Mesenteric fat pad (tissue), 1 donor: Measurements from ENCODE around the gene SPACA5. TPM values are rescaled to one million over a fixed set of nuclear protein-coding genes. Genes with fewer than 3 reads are reported as not detected.
"Not testable (repeated sequence)": the region's sequence is repeated elsewhere in the genome, so short reads cannot be mapped to it uniquely, and the experiment has no call there.

Source experiments
- DNase-seq: peaks from one replicate; pipeline ENCODE4 v3.0.0-alpha.2; 2020; ENCODE audit warnings: low spot score
- total RNA-seq: library from RNA; stranded (reverse); fragmentation: NEBNext Ultra II Directional; extraction: Animal tissue kit (Norgen Biotek cat#: 25700); gene quantifications from one replicate; pipeline ENCODE4 v1.2.1, GENCODE V29; 2021
- donor health status: DM: yes; HTN: yes; CAD: no.

SPACA5 gene
- total RNA-seq, 1 donor from 2014 or later, result not detected

- DNase-seq, result no peak
Measured at GRCh38 chrX:48021026-48021900, 14.5 kb downstream of the SPACA5 start.

GRCh38 chrX:48022100-48022499 lies 15.3 kb downstream of the SPACA5 start:
- no peak for DNase-seq

- DNase-seq, result no peak
Measured at GRCh38 chrX:48022738-48023137, 15.9 kb downstream of the SPACA5 start.

- DNase-seq, result no peak
Measured at GRCh38 chrX:48025561-48025960, 18.8 kb downstream of the SPACA5 start.

- not testable (repeated sequence) for DNase-seq
Measured at GRCh38 chrX:48027545-48027944, 20.8 kb downstream of the SPACA5 start.

GRCh38 chrX:48028091-48028490 lies 21.3 kb downstream of the SPACA5 start:
- no peak for DNase-seq

- DNase-seq, result no peak
Measured at GRCh38 chrX:48030237-48030636, 23.4 kb downstream of the SPACA5 start.

- not testable (repeated sequence) for DNase-seq
Measured at GRCh38 chrX:48030641-48031173, 23.9 kb downstream of the SPACA5 start.

GRCh38 chrX:48035891-48036290 lies 29.1 kb downstream of the SPACA5 start:
- DNase-seq, result no peak

- no peak for DNase-seq
Measured at GRCh38 chrX:48043056-48043455, 36.3 kb downstream of the SPACA5 start.

- no peak for DNase-seq
Measured at GRCh38 chrX:48045410-48046311, 38.9 kb downstream of the SPACA5 start.

GRCh38 chrX:48046846-48047245 lies 40.1 kb downstream of the SPACA5 start:
- DNase-seq, result no peak

GRCh38 chrX:48058621-48059295 lies 52.0 kb downstream of the SPACA5 start:
- no peak for DNase-seq

- no peak for DNase-seq
Measured at GRCh38 chrX:48059296-48059639, 52.5 kb downstream of the SPACA5 start.

Other genes with a start within 250 kb of the SPACA5 start
- 8.3 TPM for gene ZNF81, start 170.1 kb upstream of the SPACA5 start, total RNA-seq
- gene ZNF182, start 3.0 kb upstream of the SPACA5 start, total RNA-seq, result 3.6 TPM
- 0.96 TPM for gene ZNF630, start 64.7 kb downstream of the SPACA5 start, total RNA-seq
- not detected for gene SPACA5B, start 123.6 kb downstream of the SPACA5 start, total RNA-seq
- gene SSX5, start 189.8 kb downstream of the SPACA5 start, total RNA-seq, result not detected
- not detected for gene SSX1, start 248.4 kb downstream of the SPACA5 start, total RNA-seq